Activated CD4-positive, alpha-beta T cell treated with anti-CD3 and anti-CD28 coated beads, Interleukin-2, amount 10 ng/mL, durations not matched to agents 7 days and 5 days (primary cell): Measurements from ENCODE around the gene TYMP. TPM values are rescaled to one million over a fixed set of nuclear protein-coding genes. Genes with fewer than 3 reads are reported as not detected.
"Not testable (repeated sequence)": the region's sequence is repeated elsewhere in the genome, so short reads cannot be mapped to it uniquely, and the experiment has no call there.

Experiments used
- CTCF ChIA-PET: fragments of 350-600 bp; sonication (Branson Sonifier 250); formaldehyde crosslinking; loops from one replicate; lab custom pipeline; 2021; ENCODE audit warnings: antibody characterized with exemption; lab: Charles Lee
- POLR2A ChIA-PET: fragments of 350-600 bp; sonication (Branson Sonifier 250); formaldehyde crosslinking; loops from one replicate; lab custom pipeline; 2021; ENCODE audit warnings: antibody characterized with exemption; lab: Charles Lee
- DNase-seq: peaks from one replicate; pipeline ENCODE4 v3.0.0-alpha.2; 2020
- H3K27ac Mint-ChIP-seq: one replicate; pipeline ENCODE4 v1.8.0; 2021; ENCODE audit warnings: mild to moderate bottlenecking, moderate library complexity, mixed read lengths
- H3K27me3 Mint-ChIP-seq: one replicate; pipeline ENCODE4 v1.8.0; 2021; ENCODE audit warnings: mixed read lengths
- H3K36me3 Mint-ChIP-seq: one replicate; pipeline ENCODE4 v1.8.0; 2021; ENCODE audit warnings: low read depth, mixed read lengths
- H3K4me1 Mint-ChIP-seq: one replicate; pipeline ENCODE4 v1.8.0; 2021; ENCODE audit warnings: mixed read lengths
- H3K4me3 Mint-ChIP-seq: one replicate; pipeline ENCODE4 v1.8.0; 2021; ENCODE audit warnings: mild to moderate bottlenecking, moderate library complexity, mixed read lengths
- H3K9me3 Mint-ChIP-seq: one replicate; pipeline ENCODE4 v1.8.0; 2021; ENCODE audit warnings: mixed read lengths
- total RNA-seq, 2 experiments: library from RNA; stranded (reverse); gene quantifications; one replicate each; pipeline ENCODE4 v1.2.3, GENCODE V29; 2021

Gene TYMP
- total RNA-seq, 2 experiments from 2014 or later = 92.2 to 126 TPM

GRCh38 chr22:50545522-50546325, 15.9 kb upstream of the TYMP start, which contains the start of gene KLHDC7B:
TSS of gene KLHDC7B (plus strand) at chr22:50545899. CDS start at chr22:50546244, 345 bp downstream.
- Mint-ChIP-seq H3K27ac (peak within 1 kb of the TSS; percentile 92), H3K36me3 (peaks cover 10% of the 10 kb centered on the region), H3K4me1 (peaks cover 56% of the 10 kb centered on the region), H3K9me3 (peaks cover 3% of the 10 kb centered on the region), H3K4me3 (peak within 1 kb of the TSS; percentile 63), H3K27me3 (no peaks in the 10 kb centered on the region)
- POLR2A ChIA-PET = interaction anchor here (1.2 to 1.6 kb wide), 2 partner anchors 20 to 75 kb away, joined by 3 to 4 read pairs; partner anchors contain the start of gene SCO2
- peak; percentile 54 for DNase-seq
- CTCF ChIA-PET = interaction anchor here (0.9 to 5.0 kb wide), 12 partner anchors 8 to 75 kb away, joined by 3 to 64 read pairs (median 6); partner anchors contain the start of genes SCO2, SYCE3 and TYMP

GRCh38 chr22:50544746-50545253, 15.0 kb upstream of the TYMP start:
- H3K4me3 Mint-ChIP-seq = peak overlapping the region; percentile 62
- H3K27ac Mint-ChIP-seq = peak overlapping the region; percentile 92
- peak; percentile 52 for DNase-seq
- CTCF ChIA-PET = interaction anchor here (0.9 to 5.0 kb wide), 11 partner anchors 9 to 76 kb away, joined by 3 to 64 read pairs (median 7); partner anchors contain the start of genes SCO2, SYCE3 and TYMP
- no peaks in the 10 kb centered on the region for H3K27me3 Mint-ChIP-seq
- peaks cover 3% of the 10 kb centered on the region for H3K9me3 Mint-ChIP-seq
- H3K36me3 Mint-ChIP-seq = peaks cover 13% of the 10 kb centered on the region
- peaks cover 54% of the 10 kb centered on the region for H3K4me1 Mint-ChIP-seq
- POLR2A ChIA-PET = interaction anchor here (1.6 kb wide), 1 partner anchor 19 kb away, joined by 4 read pairs; the partner anchor contains the start of gene SCO2

- peak overlapping the region; percentile 92 for H3K27ac Mint-ChIP-seq
- CTCF ChIA-PET = interaction anchor here (1.4 to 4.6 kb wide), 10 partner anchors 8 to 77 kb away, joined by 3 to 64 read pairs (median 6); partner anchors contain the start of genes SCO2, SYCE3 and TYMP
- POLR2A ChIA-PET = interaction anchor here (1.6 kb wide), 1 partner anchor 18 kb away, joined by 4 read pairs; the partner anchor contains the start of gene SCO2
- H3K4me1 Mint-ChIP-seq = peaks cover 58% of the 10 kb centered on the region
- peaks cover 3% of the 10 kb centered on the region for H3K9me3 Mint-ChIP-seq
- peak overlapping the region; percentile 62 for H3K4me3 Mint-ChIP-seq
- peak; percentile 86 for DNase-seq
- peaks cover 13% of the 10 kb centered on the region for H3K36me3 Mint-ChIP-seq
- no peaks in the 10 kb centered on the region for H3K27me3 Mint-ChIP-seq
These were observed 14.4 kb upstream of the TYMP start for GRCh38 chr22:50544078-50544745.

- Mint-ChIP-seq H3K4me1 (peaks cover 65% of the 10 kb centered on the region), H3K27ac (peak overlapping the region; percentile 99), H3K4me3 (no peak overlapping the region), H3K36me3 (peaks cover 18% of the 10 kb centered on the region), H3K27me3 (no peaks in the 10 kb centered on the region), H3K9me3 (peaks cover 3% of the 10 kb centered on the region)
- peak; percentile 38 for DNase-seq
- CTCF ChIA-PET = interaction anchor here (1.5 kb wide), 1 partner anchor 17 kb away, joined by 4 read pairs; the partner anchor contains the start of gene SCO2
- POLR2A ChIA-PET = interaction anchor here (1.3 kb wide), 1 partner anchor 78 kb away, joined by 5 read pairs; no protein-coding TSS in a partner anchor
These were observed 12.7 kb upstream of the TYMP start for GRCh38 chr22:50542416-50542927.

- ChIA-PET POLR2A (interaction anchor here (1.3 kb wide), 1 partner anchor 79 kb away, joined by 5 read pairs; no protein-coding TSS in a partner anchor), CTCF (interaction anchor here (8.1 kb wide), 1 partner anchor 16 kb away, joined by 63 read pairs; the partner anchor contains the start of gene SCO2)
- H3K9me3 Mint-ChIP-seq, H3K4me3 Mint-ChIP-seq, H3K27me3 Mint-ChIP-seq: not testable (repeated sequence)
- Mint-ChIP-seq H3K27ac (peak overlapping the region; percentile 99), H3K36me3 (peaks cover 19% of the 10 kb centered on the region), H3K4me1 (peaks cover 70% of the 10 kb centered on the region)
- peak; percentile 37 for DNase-seq
These were observed 11.8 kb upstream of the TYMP start for GRCh38 chr22:50541667-50542026.

GRCh38 chr22:50540381-50540780, 10.6 kb upstream of the TYMP start:
- ChIA-PET CTCF (interaction anchor here (0.6 to 8.1 kb wide), 6 partner anchors 7 to 80 kb away, joined by 4 to 63 read pairs (median 8); partner anchors contain the start of genes SCO2 and SYCE3), POLR2A (interaction anchor here (0.6 to 2.7 kb wide), 3 partner anchors 11 to 15 kb away, joined by 4 to 15 read pairs (median 10); partner anchors contain the start of genes SCO2 and TYMP)
- Mint-ChIP-seq H3K36me3 (peaks cover 22% of the 10 kb centered on the region), H3K27me3 (no peaks in the 10 kb centered on the region), H3K27ac (peak overlapping the region; percentile 99), H3K9me3 (peaks cover 3% of the 10 kb centered on the region), H3K4me3 (no peak overlapping the region), H3K4me1 (peaks cover 70% of the 10 kb centered on the region)
- DNase-seq = no peak

GRCh38 chr22:50537765-50538164, 8.0 kb upstream of the TYMP start:
- H3K4me1 Mint-ChIP-seq = peaks cover 80% of the 10 kb centered on the region
- DNase-seq = no peak
- ChIA-PET POLR2A (no interaction called here), CTCF (interaction anchor here (6.0 to 8.1 kb wide), 2 partner anchors 12 to 26 kb away, joined by 45 to 63 read pairs; partner anchors contain the start of genes SCO2 and SYCE3)
- H3K27ac Mint-ChIP-seq = no peak overlapping the region
- H3K9me3 Mint-ChIP-seq = peaks cover 3% of the 10 kb centered on the region
- H3K27me3 Mint-ChIP-seq = no peaks in the 10 kb centered on the region
- H3K36me3 Mint-ChIP-seq = peaks cover 31% of the 10 kb centered on the region
- no peak overlapping the region for H3K4me3 Mint-ChIP-seq

GRCh38 chr22:50536226-50536625, 6.4 kb upstream of the TYMP start:
- no peak for DNase-seq
- peak overlapping the region; percentile 94 for H3K27ac Mint-ChIP-seq
- H3K4me3 Mint-ChIP-seq = no peak overlapping the region
- ChIA-PET POLR2A (interaction anchor here (1.4 kb wide), 1 partner anchor 27 kb away, joined by 4 read pairs; the partner anchor contains the start of gene SYCE3), CTCF (interaction anchor here (1.8 to 8.1 kb wide), 3 partner anchors 9 to 27 kb away, joined by 9 to 63 read pairs (median 45); partner anchors contain the start of genes KLHDC7B, SCO2 and SYCE3)
- no peaks in the 10 kb centered on the region for H3K27me3 Mint-ChIP-seq
- H3K4me1 Mint-ChIP-seq = peaks cover 68% of the 10 kb centered on the region
- peaks cover 3% of the 10 kb centered on the region for H3K9me3 Mint-ChIP-seq
- peaks cover 26% of the 10 kb centered on the region for H3K36me3 Mint-ChIP-seq

- peaks cover 24% of the 10 kb centered on the region for H3K36me3 Mint-ChIP-seq
- no peak for DNase-seq
- no peaks in the 10 kb centered on the region for H3K27me3 Mint-ChIP-seq
- H3K4me1 Mint-ChIP-seq = peaks cover 58% of the 10 kb centered on the region
- ChIA-PET POLR2A (interaction anchor here (0.6 to 1.4 kb wide), 2 partner anchors 22 to 28 kb away, joined by 4 to 5 read pairs; partner anchors contain the start of gene SYCE3), CTCF (interaction anchor here (0.6 to 8.1 kb wide), 6 partner anchors 9 to 909 kb away, joined by 3 to 63 read pairs (median 4); partner anchors contain the start of genes KLHDC7B, SCO2 and SYCE3)
- no peaks in the 10 kb centered on the region for H3K9me3 Mint-ChIP-seq
- no peak overlapping the region for H3K4me3 Mint-ChIP-seq
- H3K27ac Mint-ChIP-seq = peak overlapping the region; percentile 72
These were observed 5.3 kb upstream of the TYMP start for GRCh38 chr22:50535113-50535512.

GRCh38 chr22:50533856-50534711, 4.3 kb upstream of the TYMP start:
- POLR2A ChIA-PET, H3K27me3 Mint-ChIP-seq, DNase-seq, H3K9me3 Mint-ChIP-seq: not testable (repeated sequence)
- peaks cover 26% of the 10 kb centered on the region for H3K36me3 Mint-ChIP-seq
- CTCF ChIA-PET = interaction anchor here (0.6 to 8.1 kb wide), 5 partner anchors 8 to 87 kb away, joined by 3 to 63 read pairs (median 4); partner anchors contain the start of genes KLHDC7B and SCO2
- H3K4me3 Mint-ChIP-seq = peak overlapping the region; percentile 96
- H3K27ac Mint-ChIP-seq = peak overlapping the region; percentile 100
- H3K4me1 Mint-ChIP-seq = peaks cover 49% of the 10 kb centered on the region
